ENCODE data around the gene TPSG1. TPM values are rescaled to one million over a fixed set of nuclear protein-coding genes. Genes with fewer than 3 reads are reported as not detected.

Gene TPSG1
- total and polyA plus RNA-seq, 10 donors, result 0.46 TPM; not detected in 9

DNA sequence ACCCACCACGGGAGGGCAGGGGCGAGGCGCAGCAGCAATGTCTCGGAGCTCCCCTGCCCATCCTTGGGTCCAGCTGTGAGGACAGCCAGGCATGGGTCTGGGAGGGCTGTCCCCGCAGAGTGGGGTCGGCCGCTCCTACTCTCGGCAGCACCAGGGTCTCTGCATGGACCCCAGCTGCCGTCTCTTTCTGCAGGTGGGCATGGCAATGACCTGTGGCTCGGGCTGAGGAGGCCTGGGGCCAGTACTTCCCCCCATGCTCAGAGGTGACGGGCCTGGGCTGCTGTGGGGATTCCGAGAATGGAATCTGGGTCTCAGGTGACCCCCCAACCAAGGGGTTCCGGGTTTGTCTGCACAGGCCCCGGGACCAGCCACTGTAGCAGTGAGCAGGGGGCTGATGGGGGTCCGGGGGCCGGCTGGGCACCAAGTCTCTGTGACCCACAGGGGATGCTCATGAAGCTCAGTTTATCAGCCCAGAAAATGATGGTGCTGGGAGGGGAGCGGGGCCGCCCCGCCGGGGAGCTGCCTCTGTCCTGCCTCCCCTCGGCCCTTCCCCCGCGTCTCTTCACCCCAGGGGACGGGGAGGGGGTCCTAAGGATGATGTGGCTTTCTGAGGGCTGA lies 48.7 kb downstream of the TPSG1 start:
- peaks cover 0 to 88% (median 29%) of the 10 kb centered on the region in 7 donors for H3K27me3 ChIP-seq (replicated peaks in 1 of 7)
- no peaks in the 10 kb centered on the region for H3K36me3 ChIP-seq
- TF ChIP-seq POLR2A (IDR thresholded peaks at IDR 0.05), result no peak
- TF ChIP-seq POLR2AphosphoS5 (IDR thresholded peaks at IDR 0.05), result no peak
- TF ChIP-seq, protein P1, sequence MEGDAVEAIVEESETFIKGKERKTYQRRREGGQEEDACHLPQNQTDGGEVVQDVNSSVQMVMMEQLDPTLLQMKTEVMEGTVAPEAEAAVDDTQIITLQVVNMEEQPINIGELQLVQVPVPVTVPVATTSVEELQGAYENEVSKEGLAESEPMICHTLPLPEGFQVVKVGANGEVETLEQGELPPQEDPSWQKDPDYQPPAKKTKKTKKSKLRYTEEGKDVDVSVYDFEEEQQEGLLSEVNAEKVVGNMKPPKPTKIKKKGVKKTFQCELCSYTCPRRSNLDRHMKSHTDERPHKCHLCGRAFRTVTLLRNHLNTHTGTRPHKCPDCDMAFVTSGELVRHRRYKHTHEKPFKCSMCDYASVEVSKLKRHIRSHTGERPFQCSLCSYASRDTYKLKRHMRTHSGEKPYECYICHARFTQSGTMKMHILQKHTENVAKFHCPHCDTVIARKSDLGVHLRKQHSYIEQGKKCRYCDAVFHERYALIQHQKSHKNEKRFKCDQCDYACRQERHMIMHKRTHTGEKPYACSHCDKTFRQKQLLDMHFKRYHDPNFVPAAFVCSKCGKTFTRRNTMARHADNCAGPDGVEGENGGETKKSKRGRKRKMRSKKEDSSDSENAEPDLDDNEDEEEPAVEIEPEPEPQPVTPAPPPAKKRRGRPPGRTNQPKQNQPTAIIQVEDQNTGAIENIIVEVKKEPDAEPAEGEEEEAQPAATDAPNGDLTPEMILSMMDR (IDR thresholded peaks at IDR 0.05 in 8 of 11, conservative IDR thresholded peaks at IDR 0.05 in 3 of 11), result no peak
- no peak for DNase-seq
- H3K27ac ChIP-seq, result no peak overlapping the region
- H3K9me3 ChIP-seq, result no peaks in the 10 kb centered on the region
- intact Hi-C loops (cut with DNase I; ENCODE audit: low total_unique reads), result no loop called here
- no peak overlapping the region for H3K4me3 ChIP-seq
- H3K4me1 ChIP-seq, result no peaks in the 10 kb centered on the region
- WGBS, 5 donors, result 77 to 87% (median 82%) methylated on average over 4 to 24 of the region's 24 CpGs

DNA sequence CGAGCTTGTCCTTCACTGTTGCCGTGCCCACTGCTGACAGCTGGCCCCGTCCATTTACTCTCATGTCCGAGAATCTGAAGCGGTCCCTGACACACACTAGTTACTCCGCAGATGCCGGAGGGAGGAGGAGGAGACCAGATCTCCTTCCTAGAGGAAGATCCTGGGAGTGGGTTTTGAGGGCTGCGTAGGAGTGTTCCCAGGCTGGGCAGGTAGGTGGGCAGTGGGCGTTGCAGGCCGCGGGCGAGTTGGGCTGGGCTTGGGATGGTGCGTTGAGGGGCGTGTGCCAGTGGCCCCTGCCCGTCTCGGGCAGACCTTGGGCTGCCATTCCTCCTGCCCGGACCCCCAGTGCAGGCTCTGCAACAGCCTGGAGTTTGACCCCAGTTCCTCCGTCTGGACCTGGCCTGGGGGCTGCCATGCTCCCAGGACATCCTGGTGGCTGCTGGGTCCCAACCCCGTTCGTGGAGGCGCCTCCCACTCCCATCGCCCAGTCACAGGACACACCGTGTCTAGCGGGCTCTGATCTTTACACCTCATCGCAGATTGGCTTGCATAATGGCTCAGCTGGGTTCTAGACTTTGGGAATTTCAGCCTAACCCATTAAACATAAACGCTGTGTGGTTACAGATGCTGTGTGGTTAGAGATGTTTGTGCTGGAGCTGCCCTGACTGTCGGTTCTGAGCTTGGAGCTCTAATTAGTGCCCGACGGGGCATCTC lies 49.3 kb downstream of the TPSG1 start:
- H3K27me3 ChIP-seq (replicated peaks in 1 of 7), result peaks cover 0 to 88% (median 24%) of the 10 kb centered on the region in 7 donors
- H3K4me1 ChIP-seq, result no peaks in the 10 kb centered on the region
- H3K9me3 ChIP-seq, result no peaks in the 10 kb centered on the region
- intact Hi-C loops (cut with DNase I; ENCODE audit: low total_unique reads), result no loop called here
- no peaks in the 10 kb centered on the region for H3K36me3 ChIP-seq
- WGBS, 5 donors, result 82 to 88% (median 84%) methylated on average over 23 to 29 of the region's 29 CpGs
- TF ChIP-seq, protein P1 (IDR thresholded peaks at IDR 0.05 in 8 of 11, conservative IDR thresholded peaks at IDR 0.05 in 3 of 11), result no peak
- TF ChIP-seq POLR2A (IDR thresholded peaks at IDR 0.05) (no peak), POLR2AphosphoS5 (IDR thresholded peaks at IDR 0.05) (no peak)
- DNase-seq, result no peak
- H3K27ac ChIP-seq, result no peak overlapping the region
- H3K4me3 ChIP-seq, result no peak overlapping the region

- TF ChIP-seq POLR2AphosphoS5 (IDR thresholded peaks at IDR 0.05) (no peak), POLR2A (IDR thresholded peaks at IDR 0.05) (no peak)
- TF ChIP-seq, protein P1 (IDR thresholded peaks at IDR 0.05 in 8 of 11, conservative IDR thresholded peaks at IDR 0.05 in 3 of 11), result no peak
- 44 to 80% (median 79%) methylated on average over 11 to 38 of the region's 38 CpGs for WGBS, 5 donors
- intact Hi-C loops (cut with DNase I; ENCODE audit: low total_unique reads), result no loop called here
Measured at GRCh38 chr16:1174477-1175357, 50.4 kb downstream of the TPSG1 start.

More at GRCh38 chr16:1174477-1175357, 50.4 kb downstream of the TPSG1 start:
- Histone ChIP-seq H3K27me3 (replicated peaks in 1 of 7) (peaks cover 0 to 88% (median 30%) of the 10 kb centered on the region in 7 donors), H3K4me3 (no peak overlapping the region), H3K4me1 (no peaks in the 10 kb centered on the region), H3K9me3 (no peaks in the 10 kb centered on the region), H3K36me3 (no peaks in the 10 kb centered on the region), H3K27ac (no peak overlapping the region)
- no peak for DNase-seq
